HepG2 (cell line): Measurements from ENCODE around the gene MUTYH. TPM values are rescaled to one million over a fixed set of nuclear protein-coding genes. Genes with fewer than 3 reads are reported as not detected.

ENCODE experiments used
- ATF7 ChIP-seq, 2 experiments: fragments of 450-650 bp in 1 of 2; sonication (generic) in 1 of 2; formaldehyde crosslinking in 1 of 2; IDR thresholded peaks; 2 replicates each; pipeline versions ENCODE4 v1.4.0 to v1.6.1; 2016 to 2020; ENCODE audit warnings: antibody characterized with exemption in 1 of 2, mild to moderate bottlenecking in 1 of 2, missing genetic modification reagents in 1 of 2
- CEBPG ChIP-seq: IDR thresholded peaks from 2 replicates; pipeline ENCODE4 v1.6.1; 2016
- FOXO1 ChIP-seq: sonication (generic); formaldehyde crosslinking; IDR thresholded peaks from 2 replicates; pipeline ENCODE4 v1.4.0; 2020; ENCODE audit warnings: missing genetic modification reagents
- HOXA5 ChIP-seq: sonication (generic); formaldehyde crosslinking; IDR thresholded peaks from 2 replicates; pipeline ENCODE4 v1.4.0; 2020; ENCODE audit warnings: missing genetic modification reagents
- KIAA2018 ChIP-seq: sonication (generic); formaldehyde crosslinking; IDR thresholded peaks from 2 replicates; pipeline ENCODE4 v1.5.0; 2020; ENCODE audit warnings: mild to moderate bottlenecking, missing genetic modification reagents, borderline replicate concordance
- POLR2AphosphoS2 ChIP-seq: IDR thresholded peaks from 2 replicates; pipeline ENCODE4 v1.6.1; 2011; ENCODE audit warnings: low read depth, low read length, improper control_type of control experiment
- PREB ChIP-seq: sonication (generic); formaldehyde crosslinking; IDR thresholded peaks from 2 replicates; pipeline ENCODE4 v1.4.0; 2020; ENCODE audit warnings: missing genetic modification reagents
- SAP130 ChIP-seq: IDR thresholded peaks from 2 replicates; pipeline ENCODE4 v1.6.1; 2016; ENCODE audit warnings: low read depth
- SRF ChIP-seq: IDR thresholded peaks from 2 replicates; pipeline ENCODE4 v1.6.1; 2011; ENCODE audit warnings: mild to moderate bottlenecking, low read depth, low read length, moderate library complexity
- SRSF1 ChIP-seq: fragments of 200-400 bp; formaldehyde crosslinking; optimal IDR thresholded peaks from 2 replicates; pipeline ENCODE3; 2017; ENCODE audit warnings: mild to moderate bottlenecking, low read depth, low read length, moderate library complexity
- ZBTB20 ChIP-seq: sonication (generic); formaldehyde crosslinking; IDR thresholded peaks from 2 replicates; pipeline ENCODE4 v1.8.1; 2023; ENCODE audit warnings: missing genetic modification reagents, low read depth, mild to moderate bottlenecking, borderline replicate concordance
- ZFP1 ChIP-seq: IDR thresholded peaks from 2 replicates; pipeline ENCODE4 v1.6.1; 2016
- ZNF235 ChIP-seq: sonication (generic); formaldehyde crosslinking; IDR thresholded peaks from 2 replicates; pipeline ENCODE4 v1.8.1; 2023; ENCODE audit warnings: mild to moderate bottlenecking, missing genetic modification reagents, borderline replicate concordance
- ZNF329 ChIP-seq: sonication (generic); formaldehyde crosslinking; IDR thresholded peaks from 2 replicates; pipeline ENCODE4 v1.9.0; 2021; ENCODE audit warnings: low read depth, mild to moderate bottlenecking, missing genetic modification reagents
- ZNF431 ChIP-seq: sonication (generic); formaldehyde crosslinking; IDR thresholded peaks from 2 replicates; pipeline ENCODE4 v1.9.0; 2022; ENCODE audit warnings: missing genetic modification reagents, low read depth, mild to moderate bottlenecking, borderline replicate concordance
- ZNF724P ChIP-seq: sonication (generic); formaldehyde crosslinking; IDR thresholded peaks from 2 replicates; pipeline ENCODE4 v1.8.0; 2022; ENCODE audit warnings: missing genetic modification reagents, borderline replicate concordance
- ZNF749 ChIP-seq: sonication (generic); formaldehyde crosslinking; IDR thresholded peaks from 2 replicates; pipeline ENCODE4 v1.8.0; 2022; ENCODE audit warnings: mild to moderate bottlenecking, missing genetic modification reagents, moderate library complexity, borderline replicate concordance
- ZNF816 ChIP-seq: sonication (generic); formaldehyde crosslinking; IDR thresholded peaks from 2 replicates; pipeline ENCODE4 v1.8.0; 2022; ENCODE audit warnings: missing genetic modification reagents, mild to moderate bottlenecking, borderline replicate concordance
- ZSCAN20 ChIP-seq: sonication (generic); formaldehyde crosslinking; IDR thresholded peaks from 2 replicates; pipeline ENCODE4 v1.4.0; 2020; ENCODE audit warnings: missing genetic modification reagents, mild to moderate bottlenecking, borderline replicate concordance
- ZSCAN9 ChIP-seq: IDR thresholded peaks from 2 replicates; pipeline ENCODE4 v1.6.1; 2016; ENCODE audit warnings: borderline replicate concordance
- polyA plus RNA-seq, 8 experiments: library from polyadenylated mRNA; depleted of rRNA in 3 of 8; stranded (reverse) in 7 of 8; unstranded in 1 of 8; fragments of >200 nt; fragmentation: Illumina TruSeq in 4 of 8; extraction: Trizol in 4 of 8; gene quantifications; 2 replicates each; pipeline versions ENCODE4 v1.2.1 to v1.2.3, GENCODE V29; 2011 to 2016; ENCODE audit warnings: low read depth in 4 of 8, missing spikeins in 1 of 8, mixed read lengths in 1 of 8; ENCODE audit not compliant: insufficient read depth in 1 of 8
- total RNA-seq, 5 experiments: library from RNA; depleted of rRNA; stranded (reverse); fragments of >200 nt; fragmentation: Illumina TruSeq; extraction: Trizol; gene quantifications; 2 replicates each; pipeline ENCODE4 v1.2.3, GENCODE V29; 2016; ENCODE audit warnings: low read depth in 1 of 5
- TF ChIP-seq, protein P1 (sequence below): sonication (generic); formaldehyde crosslinking; IDR thresholded peaks from 2 replicates; pipeline ENCODE4 v1.8.1; 2022; ENCODE audit warnings: mild to moderate bottlenecking, missing genetic modification reagents

Gene MUTYH
- total and polyA plus RNA-seq, 2 of the 13 experiments (the other 11 are each of a cell fraction or from before 2014, with no cell fraction given), result 16.3 to 17.1 TPM

DNA sequence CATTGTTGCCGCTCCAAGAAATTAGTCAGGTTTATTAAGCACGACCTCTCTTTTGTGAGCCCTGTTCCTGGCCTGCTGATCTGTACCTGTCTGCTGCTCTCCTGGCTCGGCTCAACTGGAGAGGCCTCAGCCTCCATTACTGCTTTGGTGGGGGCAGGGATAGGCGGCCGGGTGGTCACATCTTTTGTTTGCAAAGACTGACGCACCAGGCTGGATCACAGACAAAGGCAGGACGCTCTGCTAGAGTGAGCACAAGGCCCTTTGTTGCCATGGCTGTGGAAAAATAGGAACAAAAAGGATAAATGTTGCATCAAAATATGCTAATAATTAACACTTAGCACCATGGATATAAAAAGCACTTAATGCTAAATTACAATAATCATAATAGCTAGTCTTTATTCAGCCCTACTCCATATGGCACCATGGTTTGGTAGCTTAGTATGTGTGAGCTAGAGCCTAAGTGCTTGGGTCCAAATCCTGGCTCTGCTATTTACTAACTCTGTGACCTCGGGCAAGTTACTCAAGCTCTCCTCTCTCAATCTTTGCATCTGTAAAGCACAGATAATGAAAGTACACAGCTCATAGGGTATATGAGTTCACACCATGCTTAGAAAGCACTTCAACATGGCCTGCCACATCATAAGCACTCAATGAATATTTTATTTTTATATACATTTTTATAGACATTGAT lies 42.4 kb downstream of the MUTYH start (continued):
- TF ChIP-seq ZFP1 (CRISPR knock-in tag) (no peak), ZSCAN9 (0 out of 2 replicates have a peak, but pooled peaks have one; percentile 27), KIAA2018 (CRISPR knock-in tag) (no peak), FOXO1 (peak; percentile 74), HOXA5 (CRISPR knock-in tag) (no peak), ZBTB20 (no peak), ZNF816 (CRISPR knock-in tag) (no peak), ZNF329 (CRISPR knock-in tag) (no peak), ZNF431 (CRISPR knock-in tag) (no peak), ZSCAN20 (CRISPR knock-in tag) (no peak), SAP130 (CRISPR knock-in tag) (peak; percentile 33; the same call in 1 of the 2 replicates), ATF7 (IDR thresholded peaks at IDR 0.05) (no peak), ATF7 (CRISPR knock-in tag; IDR thresholded peaks at IDR 0.05) (no peak), POLR2AphosphoS2 (no peak), SRF (no peak), ZNF749 (no peak), SRSF1 (no peak), ZNF724P (no peak), ZNF235 (CRISPR knock-in tag) (no peak), CEBPG (CRISPR knock-in tag) (peak; percentile 69), PREB (no peak)
- TF ChIP-seq, protein P1, sequence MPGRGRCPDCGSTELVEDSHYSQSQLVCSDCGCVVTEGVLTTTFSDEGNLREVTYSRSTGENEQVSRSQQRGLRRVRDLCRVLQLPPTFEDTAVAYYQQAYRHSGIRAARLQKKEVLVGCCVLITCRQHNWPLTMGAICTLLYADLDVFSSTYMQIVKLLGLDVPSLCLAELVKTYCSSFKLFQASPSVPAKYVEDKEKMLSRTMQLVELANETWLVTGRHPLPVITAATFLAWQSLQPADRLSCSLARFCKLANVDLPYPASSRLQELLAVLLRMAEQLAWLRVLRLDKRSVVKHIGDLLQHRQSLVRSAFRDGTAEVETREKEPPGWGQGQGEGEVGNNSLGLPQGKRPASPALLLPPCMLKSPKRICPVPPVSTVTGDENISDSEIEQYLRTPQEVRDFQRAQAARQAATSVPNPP, result no peak
